Thoracic aorta (tissue), 2 donors: Measurements from ENCODE around the gene XYLT1. TPM values are rescaled to one million over a fixed set of nuclear protein-coding genes. Genes with fewer than 3 reads are reported as not detected.

Source experiments
- ATAC-seq: fragments of 150-250 bp; one replicate; pipeline ENCODE4 v1.8.0; 2017; ENCODE audit warnings: low read depth; ENCODE audit not compliant: insufficient number of reproducible peaks, low FRiP score
- DNase-seq: peaks from one replicate; pipeline ENCODE4 v3.0.0-alpha.2; 2020; ENCODE audit warnings: low spot score
- H3K27ac ChIP-seq, 2 donors: fragments of 200-600 bp; sonication (generic); 1 replicate in 1 of 2; 2 replicates in 1 of 2; pipeline ENCODE4 v1.5.1; 2016; ENCODE audit warnings: mild to moderate bottlenecking in 2 of 2, moderate library complexity in 2 of 2
- H3K27me3 ChIP-seq: fragments of 200-600 bp; sonication (generic); replicated peaks from 2 replicates; pipeline ENCODE4 v1.6.0; 2016; ENCODE audit warnings: mild to moderate bottlenecking; ENCODE audit not compliant: insufficient read depth
- H3K36me3 ChIP-seq: fragments of 200-600 bp; sonication (generic); one replicate; pipeline ENCODE4 v1.5.1; 2016
- H3K4me1 ChIP-seq, 2 donors: fragments of 200-600 bp; sonication (generic); 1 replicate in 1 of 2; 2 replicates in 1 of 2; pipeline versions ENCODE4 v1.5.1 to v1.6.0; 2016; ENCODE audit warnings: low read depth in 2 of 2, mild to moderate bottlenecking in 1 of 2; ENCODE audit not compliant: control insufficient read depth in 1 of 2
- H3K4me3 ChIP-seq: fragments of 200-600 bp; sonication (generic); 2 replicates; pipeline ENCODE4 v1.5.1; 2016; ENCODE audit warnings: mild to moderate bottlenecking
- H3K9me3 ChIP-seq: fragments of 200-600 bp; sonication (generic); 2 replicates; pipeline ENCODE4 v1.5.1; 2016
- total RNA-seq, 2 donors: library from RNA; depleted of rRNA; stranded (reverse); fragments of >200 nt; gene quantifications; one replicate each; pipeline versions ENCODE4 v1.1.0 to v1.2.3, GENCODE V29; 2016
- TF ChIP-seq, protein P1 (sequence below): fragments of 200-600 bp; sonication (generic); IDR thresholded peaks from one replicate; pipeline ENCODE4 v1.5.1; 2019; ENCODE audit warnings: antibody characterized with exemption

Gene XYLT1
- total RNA-seq, 2 donors from 2014 or later, result 13.1 to 22.5 TPM

DNA sequence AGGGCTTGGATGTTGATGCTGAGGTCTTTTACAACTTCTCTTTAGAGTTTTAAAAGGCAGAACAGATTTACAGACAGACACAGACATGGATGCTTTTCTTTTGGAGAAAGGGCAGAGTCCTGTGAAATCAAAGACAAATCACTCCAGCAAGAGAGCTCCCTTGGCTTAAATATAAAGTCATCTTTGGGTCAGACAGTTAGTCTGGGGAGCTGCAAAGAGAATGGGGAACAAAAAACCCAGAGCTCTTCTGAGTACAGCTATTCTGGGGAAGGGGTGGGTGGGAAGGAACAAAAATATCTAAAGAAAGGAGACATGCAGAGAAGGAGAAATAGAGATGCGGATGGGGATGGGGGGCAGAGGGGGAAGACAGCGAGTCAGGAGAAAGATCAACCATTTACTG lies 266.6 kb downstream of the XYLT1 start:
- TF ChIP-seq, protein P1, sequence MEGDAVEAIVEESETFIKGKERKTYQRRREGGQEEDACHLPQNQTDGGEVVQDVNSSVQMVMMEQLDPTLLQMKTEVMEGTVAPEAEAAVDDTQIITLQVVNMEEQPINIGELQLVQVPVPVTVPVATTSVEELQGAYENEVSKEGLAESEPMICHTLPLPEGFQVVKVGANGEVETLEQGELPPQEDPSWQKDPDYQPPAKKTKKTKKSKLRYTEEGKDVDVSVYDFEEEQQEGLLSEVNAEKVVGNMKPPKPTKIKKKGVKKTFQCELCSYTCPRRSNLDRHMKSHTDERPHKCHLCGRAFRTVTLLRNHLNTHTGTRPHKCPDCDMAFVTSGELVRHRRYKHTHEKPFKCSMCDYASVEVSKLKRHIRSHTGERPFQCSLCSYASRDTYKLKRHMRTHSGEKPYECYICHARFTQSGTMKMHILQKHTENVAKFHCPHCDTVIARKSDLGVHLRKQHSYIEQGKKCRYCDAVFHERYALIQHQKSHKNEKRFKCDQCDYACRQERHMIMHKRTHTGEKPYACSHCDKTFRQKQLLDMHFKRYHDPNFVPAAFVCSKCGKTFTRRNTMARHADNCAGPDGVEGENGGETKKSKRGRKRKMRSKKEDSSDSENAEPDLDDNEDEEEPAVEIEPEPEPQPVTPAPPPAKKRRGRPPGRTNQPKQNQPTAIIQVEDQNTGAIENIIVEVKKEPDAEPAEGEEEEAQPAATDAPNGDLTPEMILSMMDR, result no peak

DNA sequence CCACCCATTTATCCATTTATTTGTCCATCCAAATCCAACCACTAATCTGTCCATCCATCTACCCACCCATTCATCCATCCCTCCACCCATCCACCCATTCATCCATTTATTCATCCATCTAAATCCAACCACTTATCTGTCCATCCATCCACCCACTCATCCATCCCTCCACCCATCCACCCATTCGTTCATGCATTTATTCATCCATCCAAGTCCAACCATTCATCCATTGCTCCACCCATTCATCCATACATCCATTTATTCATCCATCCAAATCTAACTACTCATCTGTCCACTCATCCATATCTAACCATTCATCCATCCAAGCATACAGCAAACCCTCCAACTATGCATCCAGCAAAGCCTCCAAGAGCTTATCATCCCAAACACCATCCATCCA lies 267.3 kb downstream of the XYLT1 start:
- Histone ChIP-seq H3K9me3 (no peaks in the 10 kb centered on the region), H3K27me3 (no peaks in the 10 kb centered on the region), H3K36me3 (no peaks in the 10 kb centered on the region), H3K4me3 (no peak overlapping the region), H3K27ac (no peak overlapping the region), H3K4me1 (peaks cover 0 to 7% of the 10 kb centered on the region in 2 donors)
- ATAC-seq (no peak), DNase-seq (no peak)
- TF ChIP-seq, protein P1, result no peak

More for the DNA sequence above, 266.6 kb downstream of the XYLT1 start:
- H3K4me3 ChIP-seq, result no peak overlapping the region
- H3K27ac ChIP-seq, result no peak overlapping the region
- DNase-seq (no peak), ATAC-seq (no peak)
- H3K27me3 ChIP-seq, result no peaks in the 10 kb centered on the region
- peaks cover 0 to 7% of the 10 kb centered on the region in 2 donors for H3K4me1 ChIP-seq
- H3K36me3 ChIP-seq, result no peaks in the 10 kb centered on the region
- no peaks in the 10 kb centered on the region for H3K9me3 ChIP-seq

DNA sequence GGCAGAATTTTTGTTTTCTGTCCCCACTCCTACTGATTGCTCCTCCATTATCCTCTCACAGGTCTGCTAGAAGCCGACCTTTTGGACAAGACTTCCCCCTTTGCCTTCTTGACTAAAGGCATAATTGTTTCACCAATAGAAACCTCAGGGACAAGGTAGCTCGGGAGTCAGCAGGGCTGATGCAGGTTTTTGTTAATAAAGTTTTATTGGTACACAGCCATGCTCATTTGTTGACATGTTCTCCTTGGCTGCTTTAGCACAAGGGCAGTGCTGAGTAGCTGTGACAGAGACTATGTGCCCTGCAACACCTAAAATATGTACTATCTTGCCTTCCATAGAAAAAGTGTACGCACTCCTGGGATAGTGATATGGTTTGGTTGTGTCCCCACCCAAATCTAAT lies 271.6 kb downstream of the XYLT1 start:
- no peaks in the 10 kb centered on the region for H3K4me1 ChIP-seq
- H3K4me3 ChIP-seq, result no peak overlapping the region
- TF ChIP-seq, protein P1, result no peak
- no peak for DNase-seq
- H3K27ac ChIP-seq, result no peak overlapping the region
- H3K27me3 ChIP-seq, result no peaks in the 10 kb centered on the region
- ATAC-seq, result no peak
- H3K9me3 ChIP-seq, result no peaks in the 10 kb centered on the region
- H3K36me3 ChIP-seq, result peaks cover 10% of the 10 kb centered on the region

DNA sequence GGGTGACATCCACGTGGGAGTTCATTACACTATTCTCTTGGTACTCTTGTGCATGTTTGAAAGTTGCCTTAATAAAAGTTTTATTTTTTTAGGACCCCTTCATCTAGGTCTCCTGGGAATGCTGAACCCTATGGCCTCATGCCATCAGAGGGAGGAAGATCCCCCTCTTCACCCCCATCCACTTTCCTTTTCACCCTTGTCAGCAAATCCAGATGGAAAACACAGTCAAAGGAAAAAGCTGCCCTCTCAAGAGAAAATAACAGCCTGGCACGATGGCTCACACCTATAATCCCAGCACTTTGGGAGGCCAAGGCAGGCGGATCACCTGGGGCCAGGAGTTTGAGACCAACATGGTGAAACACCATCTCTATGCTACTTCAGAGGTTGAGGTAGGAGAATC lies 274.2 kb downstream of the XYLT1 start:
- H3K36me3 ChIP-seq, result peaks cover 10% of the 10 kb centered on the region
- TF ChIP-seq, protein P1, result no peak

DNA sequence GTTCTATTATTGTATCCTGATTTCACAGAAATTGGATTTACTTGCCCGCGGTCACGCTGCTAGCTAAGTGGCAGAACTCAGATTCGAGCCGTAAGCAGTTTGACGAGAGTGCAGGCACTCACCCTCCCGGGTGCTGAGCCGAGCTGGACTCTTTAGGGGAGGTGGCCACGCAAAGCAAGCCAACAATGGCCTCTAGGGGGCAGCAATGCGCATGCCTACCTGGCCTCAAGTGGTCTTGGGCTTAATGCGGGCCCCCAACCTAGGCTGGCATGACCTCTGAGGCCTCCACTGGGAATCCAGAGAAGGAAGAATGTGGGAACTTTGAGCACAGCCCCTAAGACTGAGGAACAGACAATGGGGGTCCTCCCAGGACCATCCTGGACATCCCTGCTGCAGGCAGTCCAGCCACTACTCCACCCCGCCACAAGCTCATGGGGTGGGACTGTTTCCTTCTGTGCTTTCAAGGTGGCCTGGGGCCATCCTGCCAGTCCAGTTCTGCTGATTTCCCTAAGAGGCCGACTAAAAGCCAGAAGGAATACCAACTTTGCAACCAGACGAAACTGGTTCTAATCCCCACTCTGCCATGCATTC lies 276.5 kb downstream of the XYLT1 start:
- Histone ChIP-seq H3K4me3 (no peak overlapping the region), H3K27me3 (no peaks in the 10 kb centered on the region), H3K4me1 (no peaks in the 10 kb centered on the region), H3K36me3 (peaks cover 10% of the 10 kb centered on the region), H3K9me3 (no peaks in the 10 kb centered on the region), H3K27ac (no peak overlapping the region)
- ATAC-seq (no peak), DNase-seq (no peak)
- TF ChIP-seq, protein P1, result peak; percentile 58

More for the DNA sequence above, 274.2 kb downstream of the XYLT1 start:
- Histone ChIP-seq H3K4me1 (no peaks in the 10 kb centered on the region), H3K9me3 (no peaks in the 10 kb centered on the region), H3K4me3 (no peak overlapping the region), H3K27ac (no peak overlapping the region), H3K27me3 (no peaks in the 10 kb centered on the region)
- no peak for DNase-seq
- no peak for ATAC-seq
